ENCODE data around the gene MBNL1.

DNA sequence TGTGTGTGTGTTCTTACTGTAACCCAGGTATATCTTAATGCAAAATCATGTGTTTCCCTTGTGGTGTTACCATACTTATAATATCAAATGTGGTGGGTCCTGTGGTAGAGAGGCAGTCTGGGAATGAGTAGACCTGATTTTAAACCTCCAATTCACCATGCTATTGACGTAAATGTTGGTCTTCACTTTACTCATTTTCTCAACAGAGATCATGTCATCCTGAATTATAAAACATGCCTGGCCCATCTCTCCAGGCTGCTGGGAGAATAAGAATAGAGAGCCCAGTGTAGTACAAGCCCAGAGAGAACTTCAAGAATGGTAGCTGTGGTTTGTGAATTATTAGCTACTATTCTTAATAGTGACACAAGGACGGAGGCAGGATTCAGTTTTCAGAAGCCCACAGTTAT is 88.1 kb downstream of the MBNL1 start:
- TF ChIP-seq, protein P1, sequence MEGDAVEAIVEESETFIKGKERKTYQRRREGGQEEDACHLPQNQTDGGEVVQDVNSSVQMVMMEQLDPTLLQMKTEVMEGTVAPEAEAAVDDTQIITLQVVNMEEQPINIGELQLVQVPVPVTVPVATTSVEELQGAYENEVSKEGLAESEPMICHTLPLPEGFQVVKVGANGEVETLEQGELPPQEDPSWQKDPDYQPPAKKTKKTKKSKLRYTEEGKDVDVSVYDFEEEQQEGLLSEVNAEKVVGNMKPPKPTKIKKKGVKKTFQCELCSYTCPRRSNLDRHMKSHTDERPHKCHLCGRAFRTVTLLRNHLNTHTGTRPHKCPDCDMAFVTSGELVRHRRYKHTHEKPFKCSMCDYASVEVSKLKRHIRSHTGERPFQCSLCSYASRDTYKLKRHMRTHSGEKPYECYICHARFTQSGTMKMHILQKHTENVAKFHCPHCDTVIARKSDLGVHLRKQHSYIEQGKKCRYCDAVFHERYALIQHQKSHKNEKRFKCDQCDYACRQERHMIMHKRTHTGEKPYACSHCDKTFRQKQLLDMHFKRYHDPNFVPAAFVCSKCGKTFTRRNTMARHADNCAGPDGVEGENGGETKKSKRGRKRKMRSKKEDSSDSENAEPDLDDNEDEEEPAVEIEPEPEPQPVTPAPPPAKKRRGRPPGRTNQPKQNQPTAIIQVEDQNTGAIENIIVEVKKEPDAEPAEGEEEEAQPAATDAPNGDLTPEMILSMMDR (conservative IDR thresholded peaks at IDR 0.05; ENCODE audit: low read length): no peak
- TF ChIP-seq EZH2phosphoT487 (IDR thresholded peaks at IDR 0.05; ENCODE audit: borderline replicate concordance, low read depth, low read length): no peak
